ENCODE results near the gene RPL3.

RPL3 gene

DNA sequence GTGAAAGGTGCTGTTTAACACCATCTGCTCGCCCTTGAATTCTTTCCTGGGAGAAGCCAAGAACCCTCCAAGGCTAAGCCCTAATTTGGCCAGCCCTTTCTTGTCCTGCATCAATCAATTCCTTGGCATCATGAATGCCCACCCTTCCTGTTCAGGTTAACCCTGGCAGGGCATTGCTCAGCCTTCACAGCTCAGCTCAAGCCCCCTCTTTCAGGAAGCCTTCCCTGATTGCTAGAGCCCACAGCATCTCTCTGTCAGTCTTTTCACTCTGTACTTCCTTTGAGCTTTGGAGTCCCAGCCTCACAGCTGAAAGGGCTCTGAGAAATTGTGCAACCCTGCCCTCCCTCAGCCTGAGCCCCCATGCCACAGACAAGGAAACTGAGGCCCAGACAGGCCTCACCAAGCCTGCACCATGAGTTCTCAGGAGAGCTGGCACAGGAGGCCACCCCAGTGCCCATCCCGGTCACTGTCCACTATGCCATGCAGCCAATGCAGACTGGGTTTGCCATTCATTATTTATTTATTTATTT, 16.9 kb downstream of the RPL3 start:
- FAIRE-seq = no peak
- no peak for TF ChIP-seq POLR2A (IDR thresholded peaks at IDR 0.05; ENCODE audit: low read depth, low read length)
- no peak for TF ChIP-seq TAF1 (IDR thresholded peaks at IDR 0.05; ENCODE audit: borderline replicate concordance, low read depth, low read length)
- TF ChIP-seq POLR2AphosphoS5 (IDR thresholded peaks at IDR 0.05; ENCODE audit: low read depth, low read length) = no peak

DNA sequence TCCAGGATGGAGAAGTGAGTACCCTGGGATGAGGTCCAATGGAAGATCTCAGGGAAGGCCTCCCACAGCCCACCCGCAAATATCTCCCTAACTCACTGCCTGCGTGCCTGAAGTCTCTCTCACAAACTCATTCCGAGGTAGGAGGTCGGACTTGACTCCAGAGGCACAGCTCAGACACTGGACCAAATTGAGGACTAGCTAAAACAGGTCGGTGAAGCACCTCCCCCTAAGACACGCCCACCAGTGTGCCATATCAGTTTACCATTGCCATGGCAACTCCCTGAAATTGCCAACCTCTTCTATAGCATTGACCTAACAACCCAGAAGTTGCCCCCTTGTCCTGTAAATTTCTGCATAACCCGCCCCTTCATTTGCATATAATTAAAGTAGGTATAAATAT, 17.5 kb downstream of the RPL3 start:
- TF ChIP-seq POLR2A (IDR thresholded peaks at IDR 0.05; ENCODE audit: low read depth, low read length) = no peak
- TF ChIP-seq TAF1 (IDR thresholded peaks at IDR 0.05; ENCODE audit: borderline replicate concordance, low read depth, low read length) = no peak
- no peak for TF ChIP-seq POLR2AphosphoS5 (IDR thresholded peaks at IDR 0.05; ENCODE audit: low read depth, low read length)
- DNase-seq (ENCODE audit: insufficient read length) (no peak), FAIRE-seq (peak; percentile 60)

More for the DNA sequence above, 16.9 kb downstream of the RPL3 start:
- DNase-seq (ENCODE audit: insufficient read length) = no peak

DNA sequence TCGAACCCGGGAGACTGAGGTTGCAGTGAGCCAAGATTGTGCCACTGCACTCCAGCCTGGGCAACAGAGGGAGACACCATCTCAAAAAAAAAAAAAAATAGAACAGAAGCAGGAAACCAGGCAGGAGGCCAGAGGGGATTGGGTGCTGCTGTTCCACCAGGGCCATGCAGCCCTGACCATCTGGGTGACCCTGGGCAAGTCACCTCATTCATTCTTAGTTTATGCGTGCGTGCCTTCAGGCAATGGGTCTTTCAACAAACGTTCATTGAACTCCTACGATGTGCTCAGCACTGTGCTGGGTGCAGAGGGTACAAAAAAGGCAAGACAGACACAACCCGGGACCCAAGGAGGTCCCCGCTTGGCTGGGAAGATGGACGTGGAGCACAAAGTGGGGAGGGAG, 18.3 kb downstream of the RPL3 start:
- no peak for FAIRE-seq
- TF ChIP-seq POLR2A (IDR thresholded peaks at IDR 0.05; ENCODE audit: low read depth, low read length) (no peak), POLR2AphosphoS5 (IDR thresholded peaks at IDR 0.05; ENCODE audit: low read depth, low read length) (no peak), TAF1 (IDR thresholded peaks at IDR 0.05; ENCODE audit: borderline replicate concordance, low read depth, low read length) (no peak)

GRCh38 chr22:39300186-39300830, 19.1 kb downstream of the RPL3 start:
- TF ChIP-seq TAF1 (IDR thresholded peaks at IDR 0.05; ENCODE audit: borderline replicate concordance, low read depth, low read length) (no peak), POLR2AphosphoS5 (IDR thresholded peaks at IDR 0.05; ENCODE audit: low read depth, low read length) (no peak), POLR2A (IDR thresholded peaks at IDR 0.05; ENCODE audit: low read depth, low read length) (no peak)
- FAIRE-seq = no peak
- no peak for DNase-seq (ENCODE audit: insufficient read length)

More for the DNA sequence above, 18.3 kb downstream of the RPL3 start:
- no peak for DNase-seq (ENCODE audit: insufficient read length)

GRCh38 chr22:39299829-39300178, 19.6 kb downstream of the RPL3 start:
- FAIRE-seq = peak; percentile 96
- TF ChIP-seq TAF1 (IDR thresholded peaks at IDR 0.05; ENCODE audit: borderline replicate concordance, low read depth, low read length) (no peak), POLR2A (IDR thresholded peaks at IDR 0.05; ENCODE audit: low read depth, low read length) (no peak), POLR2AphosphoS5 (IDR thresholded peaks at IDR 0.05; ENCODE audit: low read depth, low read length) (no peak)
- no peak for DNase-seq (ENCODE audit: insufficient read length)

DNA sequence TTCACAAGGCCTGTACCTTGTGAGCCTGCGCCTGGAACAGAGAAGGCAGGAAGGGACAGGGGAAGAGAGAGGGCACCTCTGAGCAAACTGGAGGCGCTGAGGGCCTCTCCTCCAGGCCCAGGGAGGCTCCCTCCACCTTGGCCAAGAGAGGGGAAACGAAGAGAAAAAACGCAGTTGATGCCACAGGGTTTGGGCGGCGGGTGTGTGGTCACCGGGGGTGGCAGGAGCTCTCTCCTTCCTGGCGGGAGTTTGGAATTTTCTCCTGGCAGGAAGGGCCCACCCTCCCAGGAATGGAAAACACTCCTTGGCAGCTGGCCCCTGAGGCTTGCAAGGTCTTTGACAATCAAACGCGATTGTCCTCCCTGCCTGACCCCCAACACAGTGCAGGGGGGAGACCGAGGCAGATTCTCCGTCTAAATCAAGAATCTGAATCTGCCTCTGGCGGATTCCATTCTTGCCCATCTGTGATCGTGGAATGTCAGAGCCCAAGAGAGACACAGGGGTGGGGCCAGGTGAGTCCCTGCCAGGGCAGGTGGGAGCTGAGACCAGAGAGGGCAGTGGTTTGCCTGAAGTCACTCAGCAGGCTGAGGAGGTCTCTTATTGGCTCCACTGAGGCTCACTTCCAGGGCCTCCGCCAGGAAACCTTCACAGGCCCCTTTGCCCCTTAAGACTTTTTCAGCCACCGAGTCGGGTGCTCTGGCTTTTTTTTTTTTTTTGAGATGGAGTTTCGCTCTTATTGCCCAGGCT, 21.0 kb downstream of the RPL3 start:
- no peak for DNase-seq (ENCODE audit: insufficient read length)
- no peak for FAIRE-seq
- no peak for TF ChIP-seq POLR2AphosphoS5 (IDR thresholded peaks at IDR 0.05; ENCODE audit: low read depth, low read length)
- no peak for TF ChIP-seq POLR2A (IDR thresholded peaks at IDR 0.05; ENCODE audit: low read depth, low read length)
- TF ChIP-seq TAF1 (IDR thresholded peaks at IDR 0.05; ENCODE audit: borderline replicate concordance, low read depth, low read length) = no peak

DNA sequence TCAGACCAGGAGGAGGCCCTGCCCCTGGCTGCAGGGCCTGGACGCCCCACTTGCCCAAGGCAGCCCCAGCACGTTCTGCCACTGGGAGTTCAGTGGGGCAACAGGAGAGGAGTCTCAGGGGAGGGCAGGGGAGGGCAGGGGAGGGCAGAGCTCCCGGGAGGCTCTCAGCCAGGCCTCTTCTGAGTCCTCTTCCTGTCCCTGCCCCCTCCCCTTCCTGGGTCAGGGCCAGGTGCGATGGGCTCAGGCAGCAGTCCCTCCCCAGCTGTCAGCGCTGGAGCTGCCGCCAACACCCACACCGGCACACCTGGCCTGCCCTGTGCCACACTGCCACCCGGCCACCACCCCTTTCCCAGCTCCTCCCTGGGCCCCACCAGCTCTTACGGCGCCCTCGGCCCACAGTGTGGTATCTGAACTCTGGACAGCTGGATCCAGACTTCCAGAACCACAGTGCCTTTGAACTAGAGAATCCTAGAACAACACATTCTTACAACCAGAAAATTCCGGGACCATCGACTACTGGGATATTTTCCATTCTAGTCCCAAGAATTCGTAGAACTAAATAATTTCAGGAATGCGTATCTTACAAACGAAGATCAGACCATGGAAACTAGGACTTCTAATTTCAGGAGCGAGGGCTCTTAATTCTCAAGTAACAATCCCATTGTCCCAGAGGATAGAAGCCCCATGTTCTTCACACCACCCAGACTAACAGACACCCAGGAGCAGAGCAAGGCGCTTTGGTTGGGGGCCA, 21.8 kb downstream of the RPL3 start:
- DNase-seq (ENCODE audit: insufficient read length) (no peak), FAIRE-seq (no peak)
- TF ChIP-seq POLR2A (IDR thresholded peaks at IDR 0.05; ENCODE audit: low read depth, low read length) (no peak), POLR2AphosphoS5 (IDR thresholded peaks at IDR 0.05; ENCODE audit: low read depth, low read length) (no peak), TAF1 (IDR thresholded peaks at IDR 0.05; ENCODE audit: borderline replicate concordance, low read depth, low read length) (no peak)

- no peak for TF ChIP-seq POLR2AphosphoS5 (IDR thresholded peaks at IDR 0.05; ENCODE audit: low read depth, low read length)
- TF ChIP-seq POLR2A (IDR thresholded peaks at IDR 0.05; ENCODE audit: low read depth, low read length) = no peak
- no peak for TF ChIP-seq TAF1 (IDR thresholded peaks at IDR 0.05; ENCODE audit: borderline replicate concordance, low read depth, low read length)
- FAIRE-seq (no peak), DNase-seq (ENCODE audit: insufficient read length) (no peak)
These were observed 22.4 kb downstream of the RPL3 start for GRCh38 chr22:39296981-39297489.

DNA sequence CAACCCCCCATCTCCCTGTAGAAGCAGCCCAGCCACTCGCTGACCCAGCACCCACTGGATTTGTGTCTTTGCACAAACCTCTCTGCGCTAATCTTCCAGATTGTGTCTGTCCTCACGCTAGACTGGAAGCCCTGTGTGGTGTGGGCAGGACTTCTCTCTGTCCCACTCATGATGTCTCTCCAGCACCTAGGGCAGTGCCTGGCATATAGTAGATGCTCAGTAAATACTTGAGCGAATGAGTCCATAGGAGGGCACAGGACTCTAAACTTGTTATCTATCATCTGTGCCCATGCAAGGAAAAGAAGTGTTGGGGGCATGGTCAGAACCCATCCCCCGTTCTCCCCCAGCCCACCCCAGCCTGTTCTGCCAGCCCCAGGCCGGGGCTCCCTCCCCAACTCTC, 22.9 kb downstream of the RPL3 start:
- FAIRE-seq (no peak), DNase-seq (ENCODE audit: insufficient read length) (no peak)
- TF ChIP-seq POLR2A (IDR thresholded peaks at IDR 0.05; ENCODE audit: low read depth, low read length) = no peak
- TF ChIP-seq TAF1 (IDR thresholded peaks at IDR 0.05; ENCODE audit: borderline replicate concordance, low read depth, low read length) = no peak
- no peak for TF ChIP-seq POLR2AphosphoS5 (IDR thresholded peaks at IDR 0.05; ENCODE audit: low read depth, low read length)

DNA sequence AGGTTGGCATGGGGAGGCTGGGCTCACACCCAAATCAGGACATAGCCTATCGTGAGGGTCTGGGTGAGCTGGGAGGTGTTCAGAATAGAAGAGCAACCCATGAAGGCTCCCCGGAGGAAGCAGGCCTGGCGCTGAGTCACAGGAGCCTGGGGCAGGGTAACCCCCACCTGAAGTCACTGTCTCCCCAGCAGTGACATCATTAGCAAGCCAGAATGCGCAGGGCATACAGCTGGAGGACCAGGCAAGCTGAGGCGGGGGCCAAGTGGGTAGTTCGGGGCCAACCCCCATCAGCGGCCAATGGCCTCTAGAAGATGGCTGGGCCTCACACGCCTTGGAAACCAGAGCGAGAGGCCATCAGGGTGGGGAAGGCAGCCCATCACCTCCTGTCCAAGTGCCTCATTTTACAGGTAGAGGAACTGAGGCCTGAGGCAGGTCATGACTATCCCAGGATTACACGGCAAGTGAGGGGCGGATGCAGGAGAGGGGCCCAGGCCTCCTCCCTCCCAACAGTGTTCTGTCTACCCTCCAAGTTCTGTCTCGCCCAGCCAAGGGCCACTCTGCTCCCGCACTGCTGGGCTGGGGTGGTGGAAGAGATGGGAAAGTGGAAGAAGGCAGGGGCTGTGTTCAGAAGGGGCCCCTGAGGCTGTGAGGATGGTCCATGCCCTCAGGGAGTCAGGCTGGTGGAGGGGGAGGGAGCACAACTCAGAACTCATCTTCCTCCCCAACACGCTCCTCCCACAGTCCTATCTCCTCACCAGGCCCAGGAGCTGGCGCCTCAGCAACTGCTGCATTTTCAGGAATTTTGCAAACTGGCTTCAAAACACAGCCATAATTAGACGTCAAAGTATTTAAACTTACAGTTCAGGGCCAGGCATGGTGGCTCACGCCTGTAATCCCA, 24.6 kb downstream of the RPL3 start:
- no peak for DNase-seq (ENCODE audit: insufficient read length)
- TF ChIP-seq POLR2AphosphoS5 (IDR thresholded peaks at IDR 0.05; ENCODE audit: low read depth, low read length) (no peak), POLR2A (IDR thresholded peaks at IDR 0.05; ENCODE audit: low read depth, low read length) (no peak), TAF1 (IDR thresholded peaks at IDR 0.05; ENCODE audit: borderline replicate concordance, low read depth, low read length) (no peak)
- FAIRE-seq = no peak

All from GM12892 (cell line).